H1 (cell line): ENCODE data around the gene ACYP2. TPM values are rescaled to one million over a fixed set of nuclear protein-coding genes. Genes with fewer than 3 reads are reported as not detected.

ENCODE experiments used
- CTCF ChIA-PET: fragments of 300-600 bp; sonication (Branson Sonifier 250); formaldehyde crosslinking; loops from one replicate; lab custom pipeline; 2021; ENCODE audit not compliant: partially characterized antibody; lab: Charles Lee
- POLR2A ChIA-PET: fragments of 300-600 bp; sonication (Branson Sonifier 250); formaldehyde crosslinking; loops from one replicate; lab custom pipeline; 2021; ENCODE audit warnings: inconsistent platforms; ENCODE audit not compliant: partially characterized antibody; lab: Charles Lee
- DNase-seq, 2 experiments: peaks; one replicate each; pipeline versions ENCODE4 v3.0.0 to v3.0.0-alpha.2; 2010 to 2022; ENCODE audit warnings: low spot score in 2 of 2, low read depth in 1 of 2, mixed read lengths in 1 of 2
- FAIRE-seq: peaks from 2 replicates; lab custom pipeline; 2011; peaks lifted over from hg19 to GRCh38; lab: Jason Lieb, UNC
- H2AFZ ChIP-seq: 2 replicates; pipeline ENCODE4 v1.8.1; 2012; ENCODE audit warnings: low read length, inconsistent platforms
- H2AK5ac ChIP-seq: 2 replicates; pipeline ENCODE4 v1.6.1; 2013; ENCODE audit warnings: low read depth, low read length
- H2BK120ac ChIP-seq: replicated peaks from 2 replicates; pipeline ENCODE3; 2013; ENCODE audit warnings: low read depth, low read length, inconsistent platforms
- H2BK12ac ChIP-seq: 2 replicates; pipeline ENCODE4 v1.6.1; 2013; ENCODE audit warnings: low read depth, low read length
- H2BK15ac ChIP-seq: 2 replicates; pipeline ENCODE4 v1.6.1; 2013; ENCODE audit warnings: low read length
- H2BK20ac ChIP-seq: 2 replicates; pipeline ENCODE4 v1.6.1; 2013; ENCODE audit warnings: low read length
- H2BK5ac ChIP-seq: 2 replicates; pipeline ENCODE4 v1.6.1; 2013; ENCODE audit warnings: low read depth, low read length
- H3K14ac ChIP-seq: 2 replicates; pipeline ENCODE4 v1.6.1; 2013; ENCODE audit warnings: inconsistent platforms; ENCODE audit not compliant: insufficient read length
- H3K18ac ChIP-seq: 2 replicates; pipeline ENCODE4 v1.6.1; 2013; ENCODE audit warnings: low read length; ENCODE audit errors: extremely low read depth
- H3K23ac ChIP-seq: 2 replicates; pipeline ENCODE4 v1.6.1; 2013; ENCODE audit warnings: inconsistent platforms; ENCODE audit not compliant: insufficient read length
- H3K23me2 ChIP-seq: 2 replicates; pipeline ENCODE4 v1.6.1; 2013; ENCODE audit warnings: low read depth, low read length
- H3K27ac ChIP-seq: 2 replicates; pipeline ENCODE4 v1.6.1; 2011; ENCODE audit warnings: low read depth, low read length, inconsistent platforms
- H3K27me3 ChIP-seq, 4 experiments: replicated peaks in 1 of 4; 1 replicate in 1 of 4; 2 replicates in 3 of 4; pipeline versions ENCODE4 v1.6.1 to v1.8.1; 2011 to 2013; ENCODE audit warnings: low read length in 3 of 4, mild to moderate bottlenecking in 3 of 4, inconsistent platforms in 2 of 4, mixed read lengths in 2 of 4, moderate library complexity in 1 of 4; ENCODE audit not compliant: control insufficient read depth in 3 of 4, insufficient read depth in 3 of 4; ENCODE audit errors: extremely low read depth in 1 of 4
- H3K36me3 ChIP-seq, 4 experiments: 2 replicates each; pipeline versions ENCODE4 v1.6.1 to v1.8.1; 2011 to 2013; ENCODE audit warnings: mild to moderate bottlenecking in 4 of 4, low read length in 3 of 4, moderate library complexity in 2 of 4, control low read depth in 1 of 4, inconsistent platforms in 1 of 4; ENCODE audit not compliant: insufficient read depth in 4 of 4, control insufficient read depth in 2 of 4
- H3K4ac ChIP-seq: replicated peaks from 2 replicates; pipeline ENCODE3; 2013; ENCODE audit warnings: low read length, low read depth, mixed read lengths, inconsistent platforms; ENCODE audit not compliant: insufficient read length
- H3K4me1 ChIP-seq, 4 experiments: replicated peaks in 1 of 4; 1 replicate in 1 of 4; 2 replicates in 3 of 4; pipeline versions ENCODE4 v1.6.1 to v1.8.1; 2011 to 2013; ENCODE audit warnings: low read length in 3 of 4, inconsistent platforms in 2 of 4, mixed read lengths in 1 of 4; ENCODE audit not compliant: insufficient read depth in 4 of 4, control insufficient read depth in 3 of 4
- H3K4me2 ChIP-seq, 2 experiments: 2 replicates each; pipeline versions ENCODE4 v1.6.1 to v1.8.1; 2011 to 2013; ENCODE audit warnings: low read depth in 2 of 2, low read length in 2 of 2, control low read depth in 1 of 2, inconsistent platforms in 1 of 2, mild to moderate bottlenecking in 1 of 2; ENCODE audit not compliant: insufficient read depth in 1 of 2
- H3K4me3 ChIP-seq, 4 experiments: fragments of 200-600, 300-600 bp in 1 of 4; sonication (generic), shearing (Covaris generic), sonication (Bioruptor Twin) in 1 of 4; 2 replicates each; pipeline versions ENCODE4 v1.5.1 to v1.8.1; 2011 to 2016; ENCODE audit warnings: low read length in 4 of 4, low read depth in 3 of 4, control low read depth in 2 of 4, inconsistent platforms in 2 of 4, mild to moderate bottlenecking in 2 of 4, mixed read lengths in 1 of 4, moderate library complexity in 1 of 4; ENCODE audit not compliant: insufficient read depth in 2 of 4; ENCODE audit errors: extremely low read depth in 1 of 4
- H3K56ac ChIP-seq: replicated peaks from 2 replicates; pipeline ENCODE3; 2013; ENCODE audit warnings: low read depth, mild to moderate bottlenecking, mixed read lengths, low read length, inconsistent platforms; ENCODE audit not compliant: insufficient read length
- H3K79me1 ChIP-seq: 2 replicates; pipeline ENCODE4 v1.6.1; 2013; ENCODE audit warnings: low read depth, low read length, control low read depth
- H3K79me2 ChIP-seq, 2 experiments: 2 replicates each; pipeline versions ENCODE4 v1.6.1 to v1.8.1; 2012 to 2013; ENCODE audit warnings: low read length in 2 of 2, mild to moderate bottlenecking in 2 of 2, inconsistent platforms in 1 of 2; ENCODE audit not compliant: insufficient read depth in 2 of 2, control insufficient read depth in 1 of 2
- H3K9ac ChIP-seq, 4 experiments: replicated peaks in 1 of 4; 1 replicate in 1 of 4; 2 replicates in 3 of 4; pipeline versions ENCODE4 v1.6.1 to v1.8.1; 2011 to 2013; ENCODE audit warnings: low read depth in 3 of 4, low read length in 3 of 4, control low read depth in 2 of 4, mild to moderate bottlenecking in 2 of 4, moderate library complexity in 2 of 4, inconsistent platforms in 1 of 4; ENCODE audit errors: extremely low read depth in 1 of 4
- H3K9me3 ChIP-seq, 2 experiments: 2 replicates each; pipeline versions ENCODE4 v1.6.1 to v1.8.1; 2012 to 2013; ENCODE audit warnings: mild to moderate bottlenecking in 2 of 2, moderate library complexity in 2 of 2, control low read depth in 1 of 2, inconsistent platforms in 1 of 2, low read depth in 1 of 2, low read length in 1 of 2, mixed read lengths in 1 of 2; ENCODE audit not compliant: insufficient read depth in 2 of 2
- H4K20me1 ChIP-seq, 2 experiments: replicated peaks in 1 of 2; 2 replicates each; pipeline versions ENCODE3 to v1.8.1; 2011 to 2013; ENCODE audit warnings: inconsistent platforms in 2 of 2, low read length in 2 of 2, mild to moderate bottlenecking in 1 of 2; ENCODE audit not compliant: insufficient read depth in 2 of 2, control insufficient read depth in 1 of 2
- H4K5ac ChIP-seq: 2 replicates; pipeline ENCODE4 v1.6.1; 2013; ENCODE audit warnings: low read length, low read depth, mixed read lengths, inconsistent platforms; ENCODE audit not compliant: insufficient read length
- H4K8ac ChIP-seq: 2 replicates; pipeline ENCODE4 v1.8.0; 2013; ENCODE audit warnings: mild to moderate bottlenecking, moderate library complexity, low read length, inconsistent platforms; ENCODE audit not compliant: insufficient read depth; ENCODE audit errors: extremely low read depth
- H4K91ac ChIP-seq: replicated peaks from 2 replicates; pipeline ENCODE3; 2013; ENCODE audit warnings: low read length, mixed read lengths, inconsistent platforms; ENCODE audit not compliant: insufficient read length
- CHD1 ChIP-seq: IDR thresholded peaks from 2 replicates; pipeline ENCODE4 v1.6.1; 2012; ENCODE audit warnings: low read depth, low read length, improper control_type of control experiment
- CHD2 ChIP-seq: IDR thresholded peaks from 2 replicates; pipeline ENCODE4 v1.6.1; 2012; ENCODE audit warnings: low read length, improper control_type of control experiment
- CTBP2 ChIP-seq: IDR thresholded peaks from 2 replicates; pipeline ENCODE4 v1.7.0; 2011; ENCODE audit warnings: borderline replicate concordance, mild to moderate bottlenecking, moderate library complexity, mixed read lengths, low read length; ENCODE audit not compliant: insufficient read depth, insufficient read length
- E2F6 ChIP-seq: IDR thresholded peaks from 2 replicates; pipeline ENCODE4 v1.6.1; 2012; ENCODE audit warnings: inconsistent platforms
- HDAC2 ChIP-seq, 2 experiments: fragments of 300-600 bp in 1 of 2; sonication (generic) in 1 of 2; IDR thresholded peaks; 2 replicates each; pipeline ENCODE4 v1.6.1; 2011 to 2012; ENCODE audit warnings: low read depth in 2 of 2, low read length in 2 of 2, mild to moderate bottlenecking in 2 of 2, moderate library complexity in 2 of 2, borderline replicate concordance in 1 of 2, inconsistent platforms in 1 of 2
- JUN ChIP-seq: IDR thresholded peaks from 2 replicates; pipeline ENCODE4 v1.6.1; 2011; ENCODE audit warnings: low read depth, mild to moderate bottlenecking, improper control_type of control experiment, low read length
- KDM1A ChIP-seq: fragments of 200-600, 300-600 bp; sonication (generic); IDR thresholded peaks from 2 replicates; pipeline ENCODE4 v1.7.1; 2016; ENCODE audit warnings: mild to moderate bottlenecking, low read length, borderline replicate concordance
- KDM4A ChIP-seq: IDR thresholded peaks from one replicate; pipeline ENCODE4 v1.7.1; 2012; ENCODE audit warnings: low read depth, mild to moderate bottlenecking, moderate library complexity, low read length, inconsistent platforms; ENCODE audit not compliant: severe bottlenecking
- POLR2A ChIP-seq, 2 experiments: IDR thresholded peaks; 1 replicate in 1 of 2; 2 replicates in 1 of 2; pipeline ENCODE4 v1.6.1; 2011; ENCODE audit warnings: low read depth in 2 of 2, low read length in 2 of 2, mild to moderate bottlenecking in 2 of 2; ENCODE audit errors: control extremely low read depth in 1 of 2
- RFX5 ChIP-seq: IDR thresholded peaks from 2 replicates; pipeline ENCODE4 v1.6.1; 2011; ENCODE audit warnings: low read depth, low read length, improper control_type of control experiment, borderline replicate concordance
- SIX5 ChIP-seq: IDR thresholded peaks from 2 replicates; pipeline ENCODE4 v1.6.1; 2011; ENCODE audit warnings: mild to moderate bottlenecking, low read depth, low read length
- SP1 ChIP-seq: IDR thresholded peaks from 2 replicates; pipeline ENCODE4 v1.6.1; 2011; ENCODE audit warnings: low read depth, low read length
- TCF12 ChIP-seq: IDR thresholded peaks from 2 replicates; pipeline ENCODE4 v1.6.1; 2011; ENCODE audit warnings: low read depth, mild to moderate bottlenecking, low read length
- USF2 ChIP-seq: IDR thresholded peaks from 2 replicates; pipeline ENCODE4 v1.6.1; 2011; ENCODE audit warnings: low read length, improper control_type of control experiment
- WGBS, 2 experiments: shearing (Covaris generic) in 1 of 2; methylation state at CpG; one replicate each; pipeline versions ENCODE4 v1.1.6 to v1.1.7; 2013 to 2015; ENCODE audit warnings: low lambda C conversion rate in 2 of 2, mixed read lengths in 2 of 2, inconsistent platforms in 1 of 2, low coverage in 1 of 2, missing lambda C conversion rate in 1 of 2; ENCODE audit not compliant: insufficient replicate concordance in 2 of 2, insufficient coverage in 1 of 2, insufficient read length in 1 of 2; ENCODE audit errors: extremely low coverage in 1 of 2, missing lambda C conversion rate in 1 of 2; 5-methylcytosine and 5-hydroxymethylcytosine counted together
- polyA plus RNA-seq, 7 experiments: library from polyadenylated mRNA; depleted of rRNA in 3 of 7; stranded (reverse) in 5 of 7; unstranded in 2 of 7; fragments of >200 nt in 5 of 7; fragments of 200-250 nt in 2 of 7; gene quantifications; 1 replicate in 5 of 7; 2 replicates in 1 of 7; 4 replicates in 1 of 7; pipeline versions ENCODE4 v1.2.1 to v1.2.3, GENCODE V29; 2011 to 2013; ENCODE audit warnings: missing spikeins in 2 of 7, mixed read lengths in 2 of 7
- total RNA-seq: library from RNA; stranded (reverse); fragmentation: NEBNext Ultra II Directional; extraction: Animal tissue kit (Norgen Biotek cat#: 25700); gene quantifications from 2 replicates; pipeline ENCODE4 v1.2.1, GENCODE V29; 2021

Gene ACYP2
- total and polyA plus RNA-seq, 2 of the 8 experiments (the other 6 are each of a cell fraction or from before 2014, with no cell fraction given) = 3.4 to 4.4 TPM

GRCh38 chr2:54073796-54074195 lies 41.6 kb upstream of the ACYP2 start:
- H2BK5ac ChIP-seq = no peak overlapping the region
- H3K56ac ChIP-seq = no peak overlapping the region
- no peak overlapping the region for H2BK15ac ChIP-seq
- no peak overlapping the region for H3K4ac ChIP-seq
- no peak overlapping the region for H4K5ac ChIP-seq
- H2BK12ac ChIP-seq = no peak overlapping the region
- DNase-seq = no peak
- POLR2A ChIA-PET = no interaction called here
- no peaks in the 10 kb centered on the region for H3K9me3 ChIP-seq
- no peak overlapping the region for H3K14ac ChIP-seq
- no peak overlapping the region for H2BK20ac ChIP-seq
- H3K9ac ChIP-seq = no peak overlapping the region
- CTCF ChIA-PET = no interaction called here
- WGBS, 2 experiments = 100% methylated on average over 1 of the region's 1 CpG; no CpG with 5 or more reads in 1 of the 2 experiments
- H3K27me3 ChIP-seq = no peaks in the 10 kb centered on the region
- H4K91ac ChIP-seq = no peak overlapping the region
- no peaks in the 10 kb centered on the region for H4K20me1 ChIP-seq
- H3K36me3 ChIP-seq = no peaks in the 10 kb centered on the region
- no peak overlapping the region for H3K27ac ChIP-seq
- FAIRE-seq = no peak
- no peaks in the 10 kb centered on the region for H3K4me1 ChIP-seq
- H3K4me3 ChIP-seq = no peak overlapping the region
- H3K23ac ChIP-seq = no peak overlapping the region
- H2AFZ ChIP-seq = no peak overlapping the region
- no peak overlapping the region for H2BK120ac ChIP-seq
- H3K4me2 ChIP-seq = no peak overlapping the region
- no peaks in the 10 kb centered on the region for H3K23me2 ChIP-seq
- no peaks in the 10 kb centered on the region for H3K79me1 ChIP-seq
- H3K79me2 ChIP-seq = no peaks in the 10 kb centered on the region
- H3K18ac ChIP-seq = no peak overlapping the region
- H2AK5ac ChIP-seq = no peak overlapping the region
- H4K8ac ChIP-seq = no peak overlapping the region
- TF ChIP-seq E2F6 = no peak
- TF ChIP-seq SIX5 = no peak
- no peak for TF ChIP-seq TCF12
- no peak for TF ChIP-seq HDAC2 (IDR thresholded peaks at IDR 0.05; ENCODE audit: borderline replicate concordance in 1 of 2, low read depth in 2 of 2, low read length in 2 of 2)
- TF ChIP-seq KDM1A = no peak
- TF ChIP-seq RFX5 = no peak
- TF ChIP-seq POLR2A (IDR thresholded peaks at IDR 0.05; ENCODE audit: control extremely low read depth in 1 of 2, low read depth in 2 of 2, low read length in 2 of 2) = no peak
- TF ChIP-seq CHD1 = no peak
- TF ChIP-seq SP1 = no peak
- no peak for TF ChIP-seq CTBP2
- no peak for TF ChIP-seq CHD2
- TF ChIP-seq USF2 = no peak
- TF ChIP-seq JUN = no peak
- TF ChIP-seq KDM4A = no peak
